ENCODE data around the gene C1orf122. TPM values are rescaled to one million over a fixed set of nuclear protein-coding genes. Genes with fewer than 3 reads are reported as not detected.

The C1orf122 gene
- total and polyA plus RNA-seq, 4 donors = 4.5 to 45.1 (median 18.2) TPM

GRCh38 chr1:37825506-37825905, 17.9 kb downstream of the C1orf122 start:
- Histone ChIP-seq H3K27me3 (ENCODE audit: control insufficient read depth in 4 of 4, insufficient read depth in 4 of 4, low read length in 3 of 4) (no peaks in the 10 kb centered on the region), H3K36me3 (ENCODE audit: control insufficient read depth in 4 of 4, insufficient read depth in 3 of 4, low read depth in 1 of 4, low read length in 3 of 4) (peaks cover 13 to 38% (median 22%) of the 10 kb centered on the region in 4 donors)
- WGBS = 76% methylated on average over 2 of the region's 2 CpGs

More at GRCh38 chr1:37825506-37825905, 17.9 kb downstream of the C1orf122 start:
- DNase-seq (ENCODE audit: low spot score) = no peak
- H3K9ac ChIP-seq (ENCODE audit: low read depth in 1 of 2, low read length in 2 of 2) = no peak overlapping the region
- TF ChIP-seq NR2F2 (IDR thresholded peaks at IDR 0.05) = no peak
- no peak for TF ChIP-seq SP1 (IDR thresholded peaks at IDR 0.05)
- TF ChIP-seq EGR1 (IDR thresholded peaks at IDR 0.05; ENCODE audit: low read depth in 2 of 2) = no peak
- no peak for TF ChIP-seq GABPA (IDR thresholded peaks at IDR 0.05 in 1 of 2, conservative IDR thresholded peaks at IDR 0.05 in 1 of 2)
- no peak for TF ChIP-seq TAF1 (conservative IDR thresholded peaks at IDR 0.05)
- no peak for TF ChIP-seq RAD21 (IDR thresholded peaks at IDR 0.05)
- TF ChIP-seq MAX (IDR thresholded peaks at IDR 0.05) = no peak
- no peak for TF ChIP-seq JUND (IDR thresholded peaks at IDR 0.05)
- no peak for TF ChIP-seq CTCF (IDR thresholded peaks at IDR 0.05; ENCODE audit: low read depth, low read length, missing input control)
- no peak for TF ChIP-seq ZBTB33 (IDR thresholded peaks at IDR 0.05)
- no peak for TF ChIP-seq REST (IDR thresholded peaks at IDR 0.05)
- TF ChIP-seq YY1 (IDR thresholded peaks at IDR 0.05) = no peak
- TF ChIP-seq FOXA2 (IDR thresholded peaks at IDR 0.05) = no peak
- TF ChIP-seq FOXA1 (IDR thresholded peaks at IDR 0.05) = no peak
- TF ChIP-seq HNF4G (IDR thresholded peaks at IDR 0.05) = no peak
- no peak for TF ChIP-seq HNF4A (conservative IDR thresholded peaks at IDR 0.05)
- H3K4me1 ChIP-seq (ENCODE audit: control insufficient read depth in 4 of 4, insufficient read depth in 4 of 4, low read length in 3 of 4) = peaks cover 0 to 2% (median 0%) of the 10 kb centered on the region in 4 donors
- no peak overlapping the region for H3K4me3 ChIP-seq (ENCODE audit: low read depth in 1 of 3, low read length in 3 of 3)
- no peaks in the 10 kb centered on the region for H3K9me3 ChIP-seq (ENCODE audit: control insufficient read depth in 4 of 4, low read length in 3 of 4)
- no peak overlapping the region for H3K27ac ChIP-seq (ENCODE audit: low read depth in 1 of 2, low read length in 2 of 2)
